HG03097 (cell line): ENCODE results near the gene PAX8.

Source experiments
- ATAC-seq: cut with Tn5 transposase; IDR thresholded peaks from one replicate; pipeline ENCODE4 v1.9.1; 2021; ENCODE audit not compliant: unreplicated experiment, low FRiP score

The PAX8 gene

GRCh38 chr2:113224647-113225236 is 54.0 kb downstream of the PAX8 start:
- no peak for ATAC-seq

- ATAC-seq: no peak
These were observed 54.9 kb downstream of the PAX8 start for GRCh38 chr2:113223813-113224212.

- no peak for ATAC-seq
These were observed 56.9 kb downstream of the PAX8 start for GRCh38 chr2:113221846-113222245.

- ATAC-seq: no peak
These were observed 57.6 kb downstream of the PAX8 start for GRCh38 chr2:113220970-113221708.

- no peak for ATAC-seq
These were observed 58.7 kb downstream of the PAX8 start for GRCh38 chr2:113219889-113220641.

GRCh38 chr2:113219525-113219888 is 59.2 kb downstream of the PAX8 start:
- no peak for ATAC-seq

GRCh38 chr2:113219092-113219441 is 59.7 kb downstream of the PAX8 start:
- no peak for ATAC-seq

- ATAC-seq: no peak
These were observed 60.2 kb downstream of the PAX8 start for GRCh38 chr2:113218283-113219091.

- no peak for ATAC-seq
These were observed 61.1 kb downstream of the PAX8 start for GRCh38 chr2:113217455-113218282.

- no peak for ATAC-seq
These were observed 61.7 kb downstream of the PAX8 start for GRCh38 chr2:113216891-113217454.

- no peak for ATAC-seq
These were observed 62.4 kb downstream of the PAX8 start for GRCh38 chr2:113216321-113216720.

GRCh38 chr2:113215056-113215455 is 63.7 kb downstream of the PAX8 start:
- no peak for ATAC-seq

GRCh38 chr2:113214141-113214540 is 64.6 kb downstream of the PAX8 start:
- no peak for ATAC-seq

GRCh38 chr2:113213061-113213930 is 65.4 kb downstream of the PAX8 start:
- ATAC-seq: no peak

GRCh38 chr2:113212245-113213060 is 66.3 kb downstream of the PAX8 start:
- no peak for ATAC-seq

GRCh38 chr2:113211226-113212105 is 67.3 kb downstream of the PAX8 start:
- ATAC-seq: no peak

GRCh38 chr2:113209646-113210171 is 69.0 kb downstream of the PAX8 start:
- ATAC-seq: no peak
